ENCODE measurements around the gene TNFRSF1A.

TNFRSF1A gene

DNA sequence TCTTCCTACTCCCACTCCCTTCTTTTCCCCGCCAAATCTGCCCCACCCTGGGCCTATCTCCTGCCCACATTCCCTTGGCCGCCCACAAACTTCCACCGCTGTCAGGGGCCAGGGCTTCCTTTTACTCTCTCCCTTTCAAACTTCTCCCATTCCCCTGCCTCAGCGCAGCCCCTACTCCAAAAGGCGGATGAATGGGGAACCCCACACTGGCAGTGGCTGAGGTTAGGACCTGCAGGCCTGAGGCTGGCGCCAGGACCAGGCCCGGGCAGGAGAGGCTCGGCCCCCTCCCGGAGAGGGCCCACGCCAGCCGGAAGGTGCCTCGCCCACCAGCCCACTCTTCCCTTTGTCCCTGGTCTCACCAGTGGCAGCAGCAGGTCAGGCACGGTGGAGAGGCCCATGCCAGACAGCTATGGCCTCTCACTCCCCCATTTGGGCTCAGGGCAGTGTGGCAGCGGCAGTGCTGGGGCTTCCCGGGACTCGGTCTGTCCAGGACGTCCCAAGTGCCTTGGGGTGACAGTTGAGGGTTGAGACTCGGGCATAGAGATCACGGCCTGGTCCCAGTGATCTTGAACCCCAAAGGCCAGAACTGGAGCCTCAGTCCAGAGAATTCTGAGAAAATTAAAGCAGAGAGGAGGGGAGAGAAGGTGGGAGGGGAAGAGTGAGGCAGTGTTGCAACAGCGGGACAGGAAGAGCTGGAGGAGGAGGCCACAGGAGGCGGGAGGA, at the start of gene TNFRSF1A:
TNFRSF1A (minus strand) TSS at position 660 of the 723 bp plus-strand sequence; CDS start at position 398, 262 bp downstream.
- FAIRE-seq: peak; percentile 50
- no peak for DNase-seq (ENCODE audit: extremely low spot score, insufficient read length, low read depth)

GRCh38 chr12:6391013-6391412, 49.1 kb upstream of the TNFRSF1A start:
- FAIRE-seq (no peak), DNase-seq (ENCODE audit: extremely low spot score, insufficient read length, low read depth) (no peak)

DNA sequence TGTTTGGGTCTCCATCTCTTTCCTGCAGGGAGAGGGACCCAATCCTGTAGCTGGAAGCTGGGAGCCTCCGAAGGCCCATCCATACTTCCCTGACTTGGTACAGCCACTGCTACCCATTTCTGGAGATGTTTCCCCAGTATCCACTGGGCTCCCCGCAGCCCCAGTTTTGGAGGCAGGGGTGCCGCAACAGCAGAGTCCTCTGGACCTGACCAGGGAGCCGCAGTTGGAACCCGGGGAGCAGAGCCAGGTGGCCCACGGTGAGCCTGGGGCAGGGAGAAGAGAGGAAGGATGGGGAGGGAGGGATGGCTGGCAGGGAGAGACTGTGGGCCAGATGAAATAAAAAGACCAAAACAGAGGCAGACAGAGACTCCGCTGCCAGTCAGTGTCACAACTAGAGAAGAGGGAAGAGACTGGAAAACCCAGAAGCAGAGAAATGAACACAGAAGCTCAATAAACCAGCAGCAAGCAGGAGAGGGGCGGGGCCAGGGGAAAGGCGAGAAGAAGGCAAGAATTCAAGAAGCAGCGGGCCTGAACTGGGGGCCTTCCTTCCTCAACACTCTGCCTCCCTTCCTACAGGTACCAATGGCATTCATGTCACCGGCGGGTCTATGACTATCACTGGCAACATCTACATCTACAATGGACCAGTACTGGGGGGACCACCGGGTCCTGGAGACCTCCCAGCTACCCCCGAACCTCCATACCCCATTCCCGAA, 48.4 kb upstream of the TNFRSF1A start:
- DNase-seq (ENCODE audit: extremely low spot score, insufficient read length, low read depth): no peak
- no peak for FAIRE-seq

DNA sequence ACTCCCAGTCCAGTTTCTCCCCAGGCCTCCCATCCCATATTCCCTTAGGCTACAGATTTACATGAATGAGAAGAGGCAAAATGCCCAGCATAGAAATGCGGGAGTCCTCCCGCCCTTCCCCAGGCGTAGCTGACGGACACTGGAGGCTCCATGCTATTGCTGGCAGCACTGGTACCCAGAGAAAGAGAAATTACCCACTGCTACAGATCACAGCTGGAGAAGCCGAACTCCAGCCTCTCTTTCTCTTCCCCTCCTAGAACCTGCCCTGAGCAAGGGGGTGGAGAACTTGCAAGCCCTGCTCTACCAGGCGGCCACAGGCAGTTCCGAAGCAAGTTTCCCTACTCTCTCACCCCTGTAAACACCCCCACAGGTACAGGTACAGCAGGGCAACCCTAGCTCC, 45.7 kb upstream of the TNFRSF1A start:
- FAIRE-seq (no peak), DNase-seq (ENCODE audit: extremely low spot score, insufficient read length, low read depth) (no peak)

DNA sequence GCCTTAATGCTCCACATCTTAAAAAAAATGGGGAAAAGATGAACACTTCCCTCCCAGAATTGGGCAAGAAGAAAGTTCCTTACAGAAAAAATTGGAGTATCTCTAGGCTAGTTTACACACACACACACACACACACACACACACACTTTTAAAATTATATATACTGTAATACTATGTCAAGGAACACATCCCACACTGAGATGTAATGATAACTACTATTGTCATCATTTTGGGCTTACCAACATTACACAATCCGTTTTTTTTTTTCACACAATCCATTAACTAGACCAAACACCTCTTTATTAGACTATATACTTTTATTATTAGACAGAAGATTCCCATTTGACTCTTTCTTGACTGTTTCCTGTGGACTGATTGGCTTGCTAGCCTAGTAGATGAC, 44.6 kb upstream of the TNFRSF1A start:
- DNase-seq (ENCODE audit: extremely low spot score, insufficient read length, low read depth): no peak
- no peak for FAIRE-seq

DNA sequence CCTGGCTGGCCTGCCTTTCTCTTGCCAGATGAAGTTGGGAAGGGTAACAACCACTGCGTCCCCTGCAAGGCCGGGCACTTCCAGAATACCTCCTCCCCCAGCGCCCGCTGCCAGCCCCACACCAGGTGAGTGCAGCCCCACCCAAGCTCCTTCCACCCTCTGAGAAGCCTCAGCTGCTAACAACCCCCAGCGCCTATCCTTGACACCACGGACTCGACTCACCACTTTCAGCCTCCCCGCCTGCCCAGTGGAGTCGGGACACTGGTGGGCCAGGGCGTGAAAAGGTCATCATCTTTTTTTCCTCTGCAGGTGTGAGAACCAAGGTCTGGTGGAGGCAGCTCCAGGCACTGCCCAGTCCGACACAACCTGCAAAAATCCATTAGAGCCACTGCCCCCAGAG, 44.2 kb upstream of the TNFRSF1A start:
- no peak for DNase-seq (ENCODE audit: extremely low spot score, insufficient read length, low read depth)
- FAIRE-seq: no peak

DNA sequence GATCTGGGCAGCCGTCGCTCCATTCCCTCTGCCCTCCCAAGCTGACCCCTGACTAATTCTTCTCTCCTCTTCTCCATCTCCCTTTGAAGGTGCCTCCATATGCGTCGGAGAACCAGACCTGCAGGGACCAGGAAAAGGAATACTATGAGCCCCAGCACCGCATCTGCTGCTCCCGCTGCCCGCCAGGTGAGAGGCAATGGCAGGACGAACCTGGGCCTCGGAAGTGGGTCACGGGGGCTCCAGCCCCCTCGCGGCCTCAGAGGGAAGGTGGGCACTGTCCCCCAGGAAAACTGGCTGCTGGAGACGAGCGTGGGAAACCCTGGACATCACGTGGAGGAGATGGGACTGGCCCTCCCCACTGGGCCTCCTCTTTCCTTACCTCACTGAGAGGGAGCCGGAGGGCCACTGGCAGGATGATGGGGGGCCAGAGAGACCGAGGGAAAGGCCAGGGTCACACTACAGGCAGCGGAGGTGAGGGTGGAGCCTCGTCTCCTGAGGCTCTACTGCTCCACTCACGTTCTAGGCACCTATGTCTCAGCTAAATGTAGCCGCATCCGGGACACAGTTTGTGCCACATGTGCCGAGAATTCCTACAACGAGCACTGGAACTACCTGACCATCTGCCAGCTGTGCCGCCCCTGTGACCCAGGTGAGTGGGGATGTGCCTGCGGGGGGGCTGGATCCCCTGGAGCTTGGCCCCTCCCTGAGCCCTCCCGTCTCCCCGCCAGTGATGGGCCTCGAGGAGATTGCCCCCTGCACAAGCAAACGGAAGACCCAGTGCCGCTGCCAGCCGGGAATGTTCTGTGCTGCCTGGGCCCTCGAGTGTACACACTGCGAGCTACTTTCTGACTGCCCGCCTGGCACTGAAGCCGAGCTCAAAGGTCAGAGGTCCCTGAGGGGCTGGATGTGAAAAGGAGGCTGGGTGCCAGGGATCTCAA, 42.9 kb upstream of the TNFRSF1A start:
- DNase-seq (ENCODE audit: extremely low spot score, insufficient read length, low read depth) (no peak), FAIRE-seq (no peak)

- FAIRE-seq (no peak), DNase-seq (ENCODE audit: extremely low spot score, insufficient read length, low read depth) (no peak)
Observed at GRCh38 chr12:6383572-6384498, 42.0 kb upstream of the TNFRSF1A start, which contains the start of gene LTBR. LTBR (plus strand) TSS chr12:6384162; CDS start chr12:6384359, 197 bp downstream.

DNA sequence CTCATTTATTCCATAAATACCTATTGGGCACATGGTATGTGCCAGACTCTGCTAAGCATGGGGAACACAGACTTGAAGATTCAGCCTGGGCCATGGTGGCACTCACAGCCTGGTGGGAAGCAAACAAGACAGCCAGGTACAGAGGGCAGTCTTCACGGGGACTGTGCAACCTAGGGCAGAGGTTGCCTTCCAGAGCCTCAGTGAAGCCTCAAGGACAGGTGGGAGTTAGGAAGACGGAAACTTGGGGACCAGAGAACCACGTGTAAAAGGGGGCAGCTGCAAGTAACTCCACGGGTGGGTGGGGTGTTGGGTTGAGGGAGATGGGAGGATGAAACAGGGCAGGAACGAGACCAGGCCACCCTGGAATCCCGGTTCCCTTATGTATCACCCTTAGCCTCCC, 41.1 kb upstream of the TNFRSF1A start:
- FAIRE-seq: no peak
- no peak for DNase-seq (ENCODE audit: extremely low spot score, insufficient read length, low read depth)

GRCh38 chr12:6382371-6382770, 40.5 kb upstream of the TNFRSF1A start:
- no peak for FAIRE-seq
- no peak for DNase-seq (ENCODE audit: extremely low spot score, insufficient read length, low read depth)

GRCh38 chr12:6380141-6381121, 38.6 kb upstream of the TNFRSF1A start:
- FAIRE-seq: no peak
- no peak for DNase-seq (ENCODE audit: extremely low spot score, insufficient read length, low read depth)

GRCh38 chr12:6378709-6379472, 37.0 kb upstream of the TNFRSF1A start:
- no peak for DNase-seq (ENCODE audit: extremely low spot score, insufficient read length, low read depth)
- no peak for FAIRE-seq

GRCh38 chr12:6377667-6377994, 35.8 kb upstream of the TNFRSF1A start:
- no peak for FAIRE-seq
- no peak for DNase-seq (ENCODE audit: extremely low spot score, insufficient read length, low read depth)

DNA sequence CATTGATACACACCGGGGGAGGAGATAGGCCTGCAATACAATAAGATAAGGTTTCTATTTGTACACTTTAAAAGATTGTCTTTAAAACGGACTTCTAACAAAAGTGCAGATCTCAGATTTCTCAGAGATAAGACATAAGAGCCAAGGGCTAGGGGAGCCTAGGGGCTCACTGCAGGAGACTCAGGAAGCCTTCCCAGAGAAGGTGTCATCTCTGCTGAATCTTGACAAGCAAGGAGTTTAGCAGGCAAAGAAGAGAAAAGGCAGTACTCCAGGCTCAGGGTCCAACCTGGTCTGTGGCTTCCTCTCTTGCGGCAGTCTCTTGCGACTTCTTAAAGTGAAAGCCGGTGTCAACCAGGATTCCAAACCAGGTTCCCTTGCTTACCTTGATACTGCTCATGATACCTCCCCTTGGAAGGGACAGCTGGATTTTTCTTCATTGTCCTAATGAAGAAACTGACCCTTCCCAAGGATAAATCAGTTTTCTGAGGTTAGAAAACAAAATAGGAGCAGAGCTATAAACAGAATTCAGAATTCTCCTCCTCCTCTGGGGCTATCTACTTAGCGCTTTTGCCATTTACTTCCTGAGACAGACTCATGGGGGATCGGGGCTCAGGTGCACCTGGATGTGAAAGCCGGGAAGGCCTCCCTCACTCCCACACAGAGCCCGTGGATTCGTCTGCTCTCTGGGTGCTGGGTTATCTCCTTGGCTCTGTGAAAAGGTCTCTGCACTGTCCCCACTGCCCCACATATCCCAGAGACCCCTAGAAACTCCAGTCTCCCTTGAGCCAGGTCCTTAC, 35.2 kb upstream of the TNFRSF1A start:
- FAIRE-seq (no peak), DNase-seq (ENCODE audit: extremely low spot score, insufficient read length, low read depth) (no peak)

- DNase-seq (ENCODE audit: extremely low spot score, insufficient read length, low read depth) (no peak), FAIRE-seq (no peak)
Observed at GRCh38 chr12:6376079-6376869, 34.4 kb upstream of the TNFRSF1A start.

All from GM18507 (cell line).